Suprapubic skin (tissue), 4 donors: ENCODE measurements around the gene MXI1. TPM values are rescaled to one million over a fixed set of nuclear protein-coding genes. Genes with fewer than 3 reads are reported as not detected.
A peak's percentile ranks its signal among the peaks of the same experiment; 100 is the strongest.

Source experiments
- DNase-seq, 2 donors: peaks; one replicate each; pipeline ENCODE4 v3.0.0-alpha.2; 2019; ENCODE audit warnings: low spot score in 2 of 2
- H3K27ac ChIP-seq: fragments of 200-600 bp; sonication (generic); one replicate; pipeline ENCODE4 v1.5.1; 2019
- H3K27me3 ChIP-seq: fragments of 200-600 bp; sonication (generic); one replicate; pipeline ENCODE4 v1.5.1; 2019
- H3K36me3 ChIP-seq: fragments of 200-600 bp; sonication (generic); one replicate; pipeline ENCODE4 v1.5.1; 2019
- H3K4me1 ChIP-seq: fragments of 200-600 bp; sonication (generic); one replicate; pipeline ENCODE4 v1.5.1; 2019
- H3K4me3 ChIP-seq: fragments of 200-600 bp; sonication (generic); one replicate; pipeline ENCODE4 v1.5.1; 2019; ENCODE audit warnings: mild to moderate bottlenecking
- H3K9me3 ChIP-seq: fragments of 200-600 bp; sonication (generic); one replicate; pipeline ENCODE4 v1.5.1; 2019
- CTCF ChIP-seq, 2 donors: fragments of 200-600 bp in 1 of 2; fragments of 450-650 bp in 1 of 2; sonication (generic) in 1 of 2; IDR thresholded peaks; one replicate each; pipeline ENCODE4 v1.5.1; 2016 to 2019; ENCODE audit warnings: antibody characterized with exemption in 2 of 2, mild to moderate bottlenecking in 1 of 2, moderate library complexity in 1 of 2
- EP300 ChIP-seq: sonication (generic); formaldehyde crosslinking; IDR thresholded peaks from one replicate; pipeline ENCODE4 v1.6.1; 2017; ENCODE audit warnings: antibody characterized with exemption
- POLR2A ChIP-seq, 2 donors: fragments of 450-650 bp; IDR thresholded peaks; one replicate each; pipeline ENCODE4 v1.6.1; 2017; ENCODE audit warnings: antibody characterized with exemption in 2 of 2, mild to moderate bottlenecking in 2 of 2, moderate library complexity in 2 of 2
- POLR2AphosphoS5 ChIP-seq, 3 donors: sonication (generic); formaldehyde crosslinking; IDR thresholded peaks; one replicate each; pipeline ENCODE4 v1.6.1; 2017; ENCODE audit warnings: antibody characterized with exemption in 3 of 3
- WGBS: methylation state at CpG from one replicate; pipeline ENCODE4 v1.1.5; 2018; 5-methylcytosine and 5-hydroxymethylcytosine counted together
- total RNA-seq, 4 donors: library from RNA; depleted of rRNA; stranded (reverse); fragments of >200 nt; gene quantifications; one replicate each; pipeline ENCODE4 v1.1.0, GENCODE V29; 2016

The MXI1 gene
- total RNA-seq, 4 donors from 2014 or later = 64.3 to 77.9 (median 70.9) TPM

GRCh38 chr10:110225441-110225755 lies 18.0 kb downstream of the MXI1 start:
- WGBS = 7% methylated on average over 8 of the region's 8 CpGs
- H3K36me3 ChIP-seq = peaks cover 6% of the 10 kb centered on the region
- peaks cover 30% of the 10 kb centered on the region for H3K4me1 ChIP-seq
- H3K4me3 ChIP-seq = peak overlapping the region; percentile 81
- DNase-seq = no peak
- H3K27ac ChIP-seq = peak overlapping the region; percentile 97
- no peaks in the 10 kb centered on the region for H3K9me3 ChIP-seq
- TF ChIP-seq POLR2AphosphoS5 (IDR thresholded peaks at IDR 0.05) (peak in 1 of 3 donors; percentile 9), CTCF (IDR thresholded peaks at IDR 0.05) (no peak)
- H3K27me3 ChIP-seq = no peaks in the 10 kb centered on the region

GRCh38 chr10:110225756-110226542 lies 18.5 kb downstream of the MXI1 start:
- peak overlapping the region; percentile 97 for H3K27ac ChIP-seq
- peaks cover 6% of the 10 kb centered on the region for H3K36me3 ChIP-seq
- H3K4me1 ChIP-seq = peaks cover 29% of the 10 kb centered on the region
- H3K4me3 ChIP-seq = peak overlapping the region; percentile 81
- no peaks in the 10 kb centered on the region for H3K9me3 ChIP-seq
- no peaks in the 10 kb centered on the region for H3K27me3 ChIP-seq
- TF ChIP-seq EP300 (no peak), CTCF (IDR thresholded peaks at IDR 0.05) (peak; percentile 33 to 76), POLR2AphosphoS5 (IDR thresholded peaks at IDR 0.05) (peak in 2 of 3 donors; percentile 29 to 83), POLR2A (IDR thresholded peaks at IDR 0.05) (peak in 1 of 2 donors; percentile 69)
- peak; percentile 93 to 94 for DNase-seq
- WGBS = under 1% methylated on average over 53 of the region's 103 CpGs

GRCh38 chr10:110226543-110226925 lies 19.1 kb downstream of the MXI1 start:
- 2% methylated on average over 30 of the region's 36 CpGs for WGBS
- Histone ChIP-seq H3K36me3 (peaks cover 9% of the 10 kb centered on the region), H3K4me1 (peaks cover 24% of the 10 kb centered on the region), H3K27ac (peak overlapping the region; percentile 97), H3K9me3 (no peaks in the 10 kb centered on the region), H3K4me3 (peak overlapping the region; percentile 81), H3K27me3 (no peaks in the 10 kb centered on the region)
- no peak for TF ChIP-seq CTCF (IDR thresholded peaks at IDR 0.05)
- TF ChIP-seq POLR2AphosphoS5 (IDR thresholded peaks at IDR 0.05) = no peak
- no peak for TF ChIP-seq POLR2A (IDR thresholded peaks at IDR 0.05)
- no peak for TF ChIP-seq EP300
- DNase-seq = peak; percentile 95 to 96

- Histone ChIP-seq H3K9me3 (no peaks in the 10 kb centered on the region), H3K27me3 (no peaks in the 10 kb centered on the region), H3K4me1 (peaks cover 19% of the 10 kb centered on the region), H3K36me3 (peaks cover 10% of the 10 kb centered on the region), H3K27ac (peak overlapping the region; percentile 97), H3K4me3 (peak overlapping the region; percentile 81)
- peak; percentile 89 for DNase-seq
- TF ChIP-seq CTCF (IDR thresholded peaks at IDR 0.05) = no peak
- no peak for TF ChIP-seq POLR2A (IDR thresholded peaks at IDR 0.05)
- no peak for TF ChIP-seq EP300
- TF ChIP-seq POLR2AphosphoS5 (IDR thresholded peaks at IDR 0.05) = no peak
- WGBS = 2% methylated on average over 65 of the region's 71 CpGs
Measured at GRCh38 chr10:110226926-110227641, 19.7 kb downstream of the MXI1 start.

- H3K9me3 ChIP-seq = no peaks in the 10 kb centered on the region
- WGBS = 85% methylated on average over 10 of the region's 10 CpGs
- no peak overlapping the region for H3K27ac ChIP-seq
- no peak overlapping the region for H3K4me3 ChIP-seq
- TF ChIP-seq EP300 = no peak
- TF ChIP-seq POLR2AphosphoS5 (IDR thresholded peaks at IDR 0.05) = no peak
- no peak for TF ChIP-seq CTCF (IDR thresholded peaks at IDR 0.05)
- TF ChIP-seq POLR2A (IDR thresholded peaks at IDR 0.05) = no peak
- DNase-seq = no peak
- H3K27me3 ChIP-seq = no peaks in the 10 kb centered on the region
- H3K36me3 ChIP-seq = peaks cover 12% of the 10 kb centered on the region
- H3K4me1 ChIP-seq = peaks cover 11% of the 10 kb centered on the region
Measured at GRCh38 chr10:110228066-110228465, 20.7 kb downstream of the MXI1 start.
